Activated CD8-positive, alpha-beta memory T cell treated with anti-CD3 and anti-CD28 coated beads, Interleukin-2, amount 50 U/mL, for 4 hours (primary cell): ENCODE measurements around the gene KRTAP10-12.
"Not testable (repeated sequence)": the region's sequence is repeated elsewhere in the genome, so short reads cannot be mapped to it uniquely, and the experiment has no call there.

Experiments used
- DNase-seq: peaks from one replicate; pipeline ENCODE4 v3.0.0-alpha.2; 2020

KRTAP10-12 gene, protein sequence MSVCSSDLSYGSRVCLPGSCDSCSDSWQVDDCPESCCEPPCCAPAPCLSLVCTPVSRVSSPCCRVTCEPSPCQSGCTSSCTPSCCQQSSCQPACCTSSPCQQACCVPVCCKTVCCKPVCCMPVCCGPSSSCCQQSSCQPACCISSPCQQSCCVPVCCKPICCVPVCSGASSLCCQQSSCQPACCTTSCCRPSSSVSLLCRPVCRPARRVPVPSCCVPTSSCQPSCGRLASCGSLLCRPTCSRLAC

GRCh38 chr21:44697172-44697810, at the start of gene KRTAP10-12:
Gene KRTAP10-12 (plus strand): TSS chr21:44697172. CDS start chr21:44697202, 30 bp downstream.
- DNase-seq = not testable (repeated sequence)

DNA sequence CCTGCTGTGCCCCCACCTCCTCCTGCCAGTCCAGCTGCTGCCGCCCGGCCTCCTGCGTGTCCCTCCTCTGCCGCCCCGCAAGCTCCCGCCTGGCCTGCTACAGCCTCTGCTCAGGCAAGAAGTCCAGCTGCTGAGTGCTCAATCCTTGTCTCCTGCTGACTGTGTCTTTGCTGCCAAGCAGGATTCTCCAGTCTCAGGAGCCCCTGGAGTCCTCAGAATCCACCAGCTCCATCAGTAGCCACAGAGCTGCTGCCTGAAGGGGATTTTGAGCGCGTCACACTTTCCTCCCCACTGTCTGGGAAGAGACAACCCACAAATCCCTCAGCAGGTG, 49.8 kb upstream of the KRTAP10-12 start:
- DNase-seq = no peak

- no peak for DNase-seq
These were observed 48.2 kb upstream of the KRTAP10-12 start for GRCh38 chr21:44648557-44649311.

DNA sequence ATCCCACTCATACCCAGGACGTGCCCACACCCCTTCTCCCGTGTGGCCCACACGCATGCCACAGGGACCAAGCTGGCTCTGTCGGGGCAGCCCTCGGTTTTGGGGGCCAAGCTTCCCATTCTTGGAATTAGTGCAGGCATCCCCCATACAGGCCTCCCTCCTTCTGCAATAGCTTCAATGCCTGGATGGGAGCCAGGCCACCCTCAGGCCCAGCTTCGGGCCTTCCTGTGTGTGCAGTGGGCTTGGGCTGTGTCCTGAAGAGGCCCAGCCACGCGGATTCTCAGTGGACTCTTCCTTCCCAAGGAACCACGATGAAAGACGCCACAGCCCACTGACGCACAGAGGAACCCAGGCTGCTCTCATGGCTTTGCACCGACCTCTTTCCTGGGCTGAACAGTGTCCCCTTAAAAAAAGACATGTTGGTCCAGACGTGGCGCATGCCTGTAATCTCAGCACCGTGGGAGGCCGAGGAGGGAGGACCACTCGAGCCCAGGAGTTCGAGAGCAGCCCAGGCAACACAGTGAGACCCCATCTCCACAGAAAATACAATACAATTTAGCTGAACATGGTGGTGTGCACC, 47.4 kb upstream of the KRTAP10-12 start:
- no peak for DNase-seq

DNA sequence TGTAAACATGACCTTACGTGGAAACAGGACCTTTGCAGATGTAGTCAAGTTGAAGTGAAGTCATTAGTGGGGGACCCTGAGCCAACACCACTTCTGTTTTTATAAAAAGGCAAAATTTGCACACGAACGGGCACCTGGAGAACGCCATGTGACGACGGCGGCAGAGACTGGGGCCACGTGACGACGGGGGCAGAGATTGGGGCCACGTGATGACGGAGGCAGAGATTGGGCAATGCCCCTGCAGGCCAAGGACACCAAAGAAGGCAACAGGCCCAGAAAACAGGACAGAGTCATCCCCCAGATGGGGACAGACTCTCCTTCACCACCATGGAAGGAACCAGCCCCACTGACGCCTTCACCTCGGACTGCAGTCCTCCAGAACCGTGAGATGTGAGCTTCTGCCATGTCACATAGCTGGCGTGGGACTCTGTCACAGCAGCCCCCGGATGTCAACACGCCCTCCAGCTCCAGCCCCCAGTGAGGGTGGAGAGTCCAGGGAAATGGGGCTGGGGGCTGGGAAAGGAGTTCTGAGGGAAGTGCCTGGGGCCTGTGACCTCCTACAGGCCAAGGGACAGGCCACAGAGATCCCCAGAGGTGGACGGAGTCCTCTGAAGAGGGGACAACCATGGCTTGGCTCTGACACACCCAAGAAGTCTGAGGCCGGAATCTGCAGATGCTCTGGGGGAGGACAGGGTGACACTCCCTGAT, 46.6 kb upstream of the KRTAP10-12 start:
- no peak for DNase-seq

DNA sequence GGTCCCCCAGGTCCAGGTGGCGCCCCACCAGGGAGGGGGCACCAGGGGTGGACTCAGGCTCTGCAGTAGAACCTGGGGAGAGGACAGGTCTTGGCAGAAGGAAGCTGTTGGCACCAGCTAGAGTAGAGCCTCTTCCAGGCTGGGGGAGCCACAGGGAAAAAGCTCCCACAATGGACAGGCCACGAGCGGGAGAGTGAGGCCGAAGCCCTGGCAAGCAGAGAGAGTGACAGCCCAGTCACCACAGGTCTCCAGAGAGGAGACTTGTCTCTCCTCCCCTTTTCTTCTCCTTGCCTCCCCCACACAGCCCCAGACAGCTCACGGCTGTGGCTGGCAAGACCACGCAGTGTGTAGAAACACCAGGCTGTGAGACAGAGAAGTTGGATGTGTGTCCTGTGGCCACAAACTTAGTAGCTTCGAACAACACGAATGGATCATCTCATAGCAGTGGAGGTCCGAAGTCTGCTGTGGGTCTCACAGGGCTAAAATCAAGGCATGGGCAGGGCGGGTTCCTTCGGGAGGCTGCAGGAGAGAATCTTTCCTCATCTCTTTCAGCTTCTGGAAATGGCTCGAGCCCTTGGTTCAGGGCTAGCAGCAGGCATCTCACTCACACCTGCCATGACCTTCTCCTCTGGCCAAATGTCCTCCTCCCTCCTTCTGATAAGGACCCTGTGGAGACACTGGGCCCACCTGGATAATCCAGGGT, 45.8 kb upstream of the KRTAP10-12 start:
- DNase-seq = no peak

DNA sequence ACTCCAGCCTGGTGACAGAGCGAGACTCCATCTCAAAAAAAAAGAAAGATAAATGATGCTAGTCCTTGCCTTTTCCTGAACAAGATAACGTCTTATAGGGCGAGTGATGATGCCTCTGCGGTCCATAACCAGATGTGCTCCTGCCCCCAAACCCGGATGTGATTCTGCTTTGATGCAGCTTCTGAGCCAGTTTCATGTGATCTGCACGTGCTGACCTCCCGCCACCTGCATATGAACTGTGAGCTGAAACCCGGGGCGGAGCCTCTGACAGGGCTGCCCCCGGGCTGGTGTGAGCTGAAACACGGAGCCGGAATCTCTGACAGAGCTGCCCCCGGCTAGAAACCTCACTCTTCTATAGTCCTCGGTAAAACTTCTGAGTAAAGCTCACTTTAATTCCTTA, 43.8 kb upstream of the KRTAP10-12 start:
- DNase-seq = no peak

DNA sequence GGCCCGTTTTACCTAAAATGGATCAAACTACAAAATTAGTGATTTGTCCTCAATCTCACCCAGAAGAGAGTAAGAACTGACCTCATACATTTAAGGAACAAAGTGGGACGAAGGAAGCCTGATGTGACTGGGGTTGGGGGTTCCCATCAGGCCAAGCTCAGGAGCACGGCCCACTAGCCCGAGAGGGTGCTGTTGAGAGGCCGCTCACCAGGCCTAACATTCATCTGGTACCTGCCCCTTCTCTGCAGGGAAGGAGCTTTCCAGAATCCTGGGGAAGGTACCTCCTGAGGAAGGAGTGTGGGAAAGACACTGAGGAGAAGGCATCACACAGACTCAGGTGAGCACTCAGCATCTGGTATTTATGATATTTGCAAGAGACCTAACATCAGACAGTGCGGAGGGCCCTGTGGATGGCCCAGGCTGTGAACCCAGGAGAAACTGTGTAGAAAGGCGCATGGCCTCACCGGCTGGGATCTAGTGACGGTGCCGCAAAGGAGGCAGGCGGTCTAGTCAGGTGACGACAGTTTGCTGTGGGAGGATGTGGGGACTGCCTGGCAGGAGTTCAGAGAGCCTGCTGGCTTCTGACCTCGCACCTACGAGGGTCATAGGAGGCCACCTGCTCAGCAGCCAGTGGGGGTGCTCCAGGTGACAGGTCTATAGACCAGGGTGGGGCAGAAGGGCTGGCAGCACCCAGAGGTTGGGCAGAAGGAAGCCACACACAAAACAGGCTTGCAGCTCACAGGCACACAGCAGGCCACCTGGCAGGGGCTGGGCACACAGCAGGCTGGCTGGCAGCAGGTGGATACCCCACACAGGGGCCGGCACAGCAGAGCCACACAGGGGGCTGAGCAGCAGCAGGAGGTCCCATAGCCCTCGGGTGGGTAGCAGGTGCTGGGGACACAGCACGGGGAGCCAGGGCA, 43.1 kb upstream of the KRTAP10-12 start:
- DNase-seq = peak; percentile 47

DNA sequence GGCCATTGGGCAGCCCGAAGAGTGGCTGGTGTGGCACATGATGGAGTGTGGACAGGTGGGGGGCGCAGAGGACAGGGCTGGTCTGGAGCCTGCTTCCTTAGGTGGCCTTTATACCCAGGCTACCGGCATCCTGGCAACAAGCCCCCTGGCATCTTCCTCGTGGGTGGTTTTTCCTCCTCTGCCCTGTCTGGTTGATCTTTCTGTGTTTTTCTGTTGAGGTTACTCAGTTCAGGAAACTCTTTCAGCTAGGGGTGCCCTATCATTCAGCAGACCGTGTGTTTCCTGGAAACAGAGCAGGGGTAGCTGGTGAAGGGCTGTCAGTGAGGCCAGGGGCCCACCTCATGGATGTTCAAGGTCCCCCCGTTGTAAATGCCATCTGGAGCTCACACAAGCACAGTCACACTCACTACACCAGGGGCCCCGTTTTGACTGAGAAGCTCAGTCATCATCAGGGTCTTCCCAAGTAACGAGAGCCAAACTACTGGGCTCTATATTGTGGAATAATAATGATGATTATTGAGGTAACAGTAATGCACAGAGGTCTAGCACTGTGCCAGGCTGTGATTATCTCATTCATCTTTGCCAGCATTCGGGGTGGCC, 42.3 kb upstream of the KRTAP10-12 start, which contains the start of gene KRTAP12-4:
Gene KRTAP12-4 (minus strand): TSS at position 84 of the 600 bp plus-strand sequence. CDS start 45 bp downstream, at position 39.
- no peak for DNase-seq

DNA sequence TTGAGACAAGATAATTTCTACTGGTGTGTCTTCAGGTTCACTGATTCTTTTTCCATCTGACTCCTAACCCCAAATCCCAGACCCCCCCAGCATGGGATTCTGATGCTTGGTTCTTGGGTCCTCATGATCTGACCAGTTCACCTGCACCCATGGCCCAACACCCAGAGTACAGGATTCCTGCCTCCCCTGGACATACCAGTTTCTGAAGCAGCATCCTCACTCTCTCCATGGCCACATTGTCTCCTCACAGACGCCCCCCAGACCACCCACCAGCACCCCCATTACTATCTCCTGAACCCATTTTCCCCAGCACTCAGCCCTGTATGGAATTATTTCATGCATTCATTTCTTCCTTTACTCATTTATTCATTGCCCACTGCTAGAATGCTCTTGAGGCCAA, 40.1 kb upstream of the KRTAP10-12 start:
- no peak for DNase-seq

- DNase-seq = peak; percentile 41
These were observed 39.1 kb upstream of the KRTAP10-12 start, which contains the start of gene KRTAP12-3 for GRCh38 chr21:44657635-44658540. Gene KRTAP12-3 (plus strand): TSS chr21:44657932. CDS start chr21:44657980, 48 bp downstream.

- DNase-seq = no peak
These were observed 38.4 kb upstream of the KRTAP10-12 start for GRCh38 chr21:44658541-44658910.

DNA sequence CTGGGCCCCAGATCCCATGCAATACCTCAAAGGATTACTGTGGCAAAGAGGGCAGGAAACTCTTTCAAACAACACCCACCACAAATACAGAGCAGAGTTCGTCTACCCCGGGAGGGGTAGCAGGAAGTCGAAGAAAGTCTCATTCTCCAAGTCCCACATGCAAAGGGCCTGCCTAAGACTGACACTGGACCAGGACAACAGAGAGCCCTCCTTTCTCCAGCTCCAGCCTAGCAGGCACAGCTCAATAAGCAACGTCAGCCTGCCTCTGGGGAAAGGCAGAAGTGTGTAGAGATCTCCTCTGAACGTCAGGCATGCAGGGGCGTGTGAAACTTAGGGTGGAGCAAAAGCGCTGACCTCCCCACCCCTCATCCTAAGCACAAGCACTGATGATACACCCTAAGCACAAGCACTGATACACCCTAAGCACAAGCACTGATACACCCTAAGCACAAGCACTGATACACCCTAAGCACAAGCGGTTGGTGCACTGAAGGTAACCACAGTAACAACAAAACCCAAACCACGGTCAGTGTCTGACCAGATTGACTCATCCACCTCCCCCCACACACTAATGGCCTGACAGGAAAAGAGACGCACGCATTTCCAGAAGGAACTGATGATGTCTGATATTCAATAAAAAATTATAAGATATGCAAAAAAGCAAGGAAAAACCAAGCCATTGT, 37.9 kb upstream of the KRTAP10-12 start:
- no peak for DNase-seq

GRCh38 chr21:44661567-44661966, 35.4 kb upstream of the KRTAP10-12 start:
- not testable (repeated sequence) for DNase-seq

- no peak for DNase-seq
These were observed 32.3 kb upstream of the KRTAP10-12 start for GRCh38 chr21:44664691-44665090.

DNA sequence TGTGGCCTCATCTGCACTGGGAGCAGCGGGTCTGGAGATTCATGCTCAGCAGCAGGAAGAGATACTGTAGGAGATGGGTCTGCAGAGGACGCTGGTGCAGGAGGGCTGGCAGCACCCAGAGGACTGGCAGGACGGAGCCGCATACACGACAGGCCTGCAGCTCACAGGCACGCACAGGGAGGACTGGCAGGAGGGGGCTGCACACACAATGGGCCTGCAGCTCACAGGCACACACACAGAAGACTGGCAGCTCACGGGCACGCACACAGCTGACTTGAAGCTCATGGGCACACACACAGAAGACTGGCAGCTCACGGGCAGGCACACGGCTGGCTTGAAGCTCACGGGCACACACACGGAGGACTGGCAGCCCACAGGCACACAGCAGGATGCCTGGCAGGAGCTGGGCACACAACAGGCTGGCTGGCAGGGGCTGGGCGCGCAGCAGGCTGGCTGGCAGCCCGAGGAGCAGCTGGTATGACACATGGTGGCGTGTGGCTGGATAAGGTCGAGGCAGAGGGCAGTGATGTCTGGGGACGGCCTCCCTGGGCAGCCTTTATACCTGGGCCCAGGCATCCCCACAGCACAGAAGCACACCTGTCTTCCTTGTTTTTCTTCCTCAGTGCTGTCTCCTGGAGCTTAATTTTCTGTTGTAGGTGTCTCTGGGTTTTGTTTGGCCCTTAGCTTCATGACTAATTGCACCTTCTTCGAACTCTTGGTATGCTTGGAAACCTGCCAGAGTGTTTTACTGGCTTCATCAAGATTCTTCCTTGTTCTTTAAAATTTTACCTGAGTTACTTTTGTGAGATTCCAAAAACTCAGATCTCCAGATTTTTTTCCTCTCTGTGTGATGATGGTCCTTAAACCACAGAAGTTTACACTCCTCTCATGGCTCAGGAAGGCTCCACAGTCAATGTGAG, 30.3 kb upstream of the KRTAP10-12 start, which contains the start of gene KRTAP12-2:
Gene KRTAP12-2 (minus strand): TSS at position 527 of the 920 bp plus-strand sequence. CDS start 41 bp downstream, at position 486.
- no peak for DNase-seq

DNA sequence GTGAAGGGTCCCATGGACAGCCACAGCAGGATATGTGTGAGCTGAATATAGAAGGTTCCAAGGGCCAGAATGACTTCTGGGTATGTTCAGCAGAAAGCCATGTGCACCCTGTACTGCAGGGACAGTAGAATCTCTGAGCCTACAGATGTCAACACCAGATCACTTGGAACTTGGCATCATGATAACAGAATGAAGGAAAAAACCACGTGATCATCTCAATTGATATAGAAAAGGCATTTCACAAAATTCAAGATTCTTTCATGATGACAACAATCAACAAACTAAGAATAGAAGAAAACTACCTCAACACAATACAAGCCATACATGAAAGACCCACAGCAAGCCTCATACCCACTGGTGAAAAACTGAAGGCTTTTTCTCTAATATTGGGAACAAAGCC, 29.4 kb upstream of the KRTAP10-12 start:
- DNase-seq = no peak
